ENCODE measurements around the gene DDIT3. TPM values are rescaled to one million over a fixed set of nuclear protein-coding genes. Genes with fewer than 3 reads are reported as not detected.

Gene DDIT3
- total and polyA plus RNA-seq, 2 of the 4 experiments (the other 2 are of a cell fraction), result 19.4 to 54.4 TPM

- intact Hi-C loops (cut with micrococcal nuclease), result no loop called here
- H3K27ac ChIP-seq (ENCODE audit: insufficient read depth, low read length), result no peak overlapping the region
These were observed 52.4 kb downstream of the DDIT3 start for GRCh38 chr12:57467915-57468314.

More at GRCh38 chr12:57467915-57468314, 52.4 kb downstream of the DDIT3 start:
- BruUV-seq (replicated peaks), result no TSS peak
- WGBS, 2 experiments (ENCODE audit: extremely low coverage in 2 of 2, insufficient read length in 1 of 2), result 100% methylated on average over 2 of the region's 11 CpGs; no CpG with 5 or more reads in 1 of the 2 experiments
- no peak overlapping the region for H2BK120ac ChIP-seq (ENCODE audit: low read depth, low read length)
- H3K14ac ChIP-seq (replicated peaks; ENCODE audit: low read depth, low read length), result no peak overlapping the region
- H3K9ac ChIP-seq (ENCODE audit: low read depth, low read length), result no peak overlapping the region
- no peak overlapping the region for H3K23ac ChIP-seq (ENCODE audit: low read depth, low read length)
- no peak overlapping the region for H4K91ac ChIP-seq (ENCODE audit: insufficient read depth, low read depth, low read length)
- H4K5ac ChIP-seq (ENCODE audit: low read depth, low read length), result no peak overlapping the region
- H2AK5ac ChIP-seq (ENCODE audit: low read depth, low read length), result no peak overlapping the region
- no peak overlapping the region for H3K18ac ChIP-seq (ENCODE audit: low read depth, low read length)
- H3K4me2 ChIP-seq (ENCODE audit: low read depth, low read length), result no peak overlapping the region
- H3K56ac ChIP-seq (ENCODE audit: extremely low read depth, insufficient read depth, low read length), result no peak overlapping the region
- H2AFZ ChIP-seq (replicated peaks; ENCODE audit: low read length, poor library complexity), result no peak overlapping the region
- H4K8ac ChIP-seq (ENCODE audit: low read depth in 2 of 2, low read length in 2 of 2), result no peak overlapping the region
- ChIA-PET CTCF (interaction anchor here (1.0 kb wide), 1 partner anchor 9 kb away, joined by 4 read pairs; the partner anchor contains the start of gene GLI1), POLR2A (ENCODE audit: unreplicated experiment) (no interaction called here)
- H3K4me3 ChIP-seq (ENCODE audit: insufficient read depth, low read depth, low read length), result no peak overlapping the region
- no peak overlapping the region for H2BK5ac ChIP-seq (ENCODE audit: low read depth, low read length, poor library complexity, severe bottlenecking)
- in situ Hi-C loops (cut with MboI; ENCODE audit: low sequenced_read_pairs) (no loop called here), dilution Hi-C loops (cut with HindIII; ENCODE audit: low sequenced_read_pairs, unreplicated experiment) (no loop called here)
- H3K4me1 ChIP-seq (ENCODE audit: control insufficient read depth, insufficient read depth, low read length), result no peaks in the 10 kb centered on the region
- peaks cover 6% of the 10 kb centered on the region; the same call in 1 of the 2 replicates for H3K9me1 ChIP-seq (ENCODE audit: insufficient read depth, low read length)
- H4K20me1 ChIP-seq (ENCODE audit: insufficient read depth, low read length), result no peaks in the 10 kb centered on the region
- no peak overlapping the region for H2AK9ac ChIP-seq (replicated peaks; ENCODE audit: low read depth, low read length, poor library complexity)
- H3K4ac ChIP-seq (ENCODE audit: low read depth, low read length), result no peak overlapping the region
- no peak overlapping the region for H2BK15ac ChIP-seq (ENCODE audit: low read depth, low read length)
- H2BK20ac ChIP-seq (ENCODE audit: low read depth, low read length), result no peak overlapping the region
- no peaks in the 10 kb centered on the region for H3K36me3 ChIP-seq (ENCODE audit: control insufficient read depth, insufficient read depth, low read length)
- no peaks in the 10 kb centered on the region for H3K79me1 ChIP-seq (ENCODE audit: low read depth in 1 of 2, low read length in 2 of 2)
- ATAC-seq (ENCODE audit: low read depth) (no peak), DNase-seq (no peak)
- peaks cover 19% of the 10 kb centered on the region for H3K27me3 ChIP-seq (ENCODE audit: control insufficient read depth, insufficient read depth, low read length)
- TF ChIP-seq RFX5 (IDR thresholded peaks at IDR 0.05; ENCODE audit: low read depth, low read length) (no peak), USF2 (IDR thresholded peaks at IDR 0.05; ENCODE audit: low read depth, low read length) (no peak), BHLHE40 (IDR thresholded peaks at IDR 0.05; ENCODE audit: low read depth, low read length) (no peak), RAD21 (IDR thresholded peaks at IDR 0.05; ENCODE audit: low read length) (no peak), MAZ (IDR thresholded peaks at IDR 0.05; ENCODE audit: borderline replicate concordance, low read depth, low read length) (no peak), RCOR1 (IDR thresholded peaks at IDR 0.05; ENCODE audit: insufficient replicate concordance, low read length) (no peak), NFE2L2 (IDR thresholded peaks at IDR 0.05; ENCODE audit: low read depth, low read length) (no peak), CEBPB (IDR thresholded peaks at IDR 0.05; ENCODE audit: low read depth, low read length) (no peak), MXI1 (IDR thresholded peaks at IDR 0.05; ENCODE audit: borderline replicate concordance, low read depth, low read length) (no peak), MAFK (IDR thresholded peaks at IDR 0.05; ENCODE audit: low read depth, low read length) (no peak), FOS (IDR thresholded peaks at IDR 0.05; ENCODE audit: low read depth, low read length) (no peak), SMC3 (IDR thresholded peaks at IDR 0.05; ENCODE audit: low read depth, low read length) (no peak), POLR2A (IDR thresholded peaks at IDR 0.05; ENCODE audit: low read depth, low read length) (no peak)
- TF ChIP-seq, protein P1, sequence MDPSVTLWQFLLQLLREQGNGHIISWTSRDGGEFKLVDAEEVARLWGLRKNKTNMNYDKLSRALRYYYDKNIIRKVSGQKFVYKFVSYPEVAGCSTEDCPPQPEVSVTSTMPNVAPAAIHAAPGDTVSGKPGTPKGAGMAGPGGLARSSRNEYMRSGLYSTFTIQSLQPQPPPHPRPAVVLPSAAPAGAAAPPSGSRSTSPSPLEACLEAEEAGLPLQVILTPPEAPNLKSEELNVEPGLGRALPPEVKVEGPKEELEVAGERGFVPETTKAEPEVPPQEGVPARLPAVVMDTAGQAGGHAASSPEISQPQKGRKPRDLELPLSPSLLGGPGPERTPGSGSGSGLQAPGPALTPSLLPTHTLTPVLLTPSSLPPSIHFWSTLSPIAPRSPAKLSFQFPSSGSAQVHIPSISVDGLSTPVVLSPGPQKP (IDR thresholded peaks at IDR 0.05; ENCODE audit: borderline replicate concordance, low read depth, low read length), result no peak
- TF ChIP-seq, protein P2, sequence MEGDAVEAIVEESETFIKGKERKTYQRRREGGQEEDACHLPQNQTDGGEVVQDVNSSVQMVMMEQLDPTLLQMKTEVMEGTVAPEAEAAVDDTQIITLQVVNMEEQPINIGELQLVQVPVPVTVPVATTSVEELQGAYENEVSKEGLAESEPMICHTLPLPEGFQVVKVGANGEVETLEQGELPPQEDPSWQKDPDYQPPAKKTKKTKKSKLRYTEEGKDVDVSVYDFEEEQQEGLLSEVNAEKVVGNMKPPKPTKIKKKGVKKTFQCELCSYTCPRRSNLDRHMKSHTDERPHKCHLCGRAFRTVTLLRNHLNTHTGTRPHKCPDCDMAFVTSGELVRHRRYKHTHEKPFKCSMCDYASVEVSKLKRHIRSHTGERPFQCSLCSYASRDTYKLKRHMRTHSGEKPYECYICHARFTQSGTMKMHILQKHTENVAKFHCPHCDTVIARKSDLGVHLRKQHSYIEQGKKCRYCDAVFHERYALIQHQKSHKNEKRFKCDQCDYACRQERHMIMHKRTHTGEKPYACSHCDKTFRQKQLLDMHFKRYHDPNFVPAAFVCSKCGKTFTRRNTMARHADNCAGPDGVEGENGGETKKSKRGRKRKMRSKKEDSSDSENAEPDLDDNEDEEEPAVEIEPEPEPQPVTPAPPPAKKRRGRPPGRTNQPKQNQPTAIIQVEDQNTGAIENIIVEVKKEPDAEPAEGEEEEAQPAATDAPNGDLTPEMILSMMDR (conservative IDR thresholded peaks at IDR 0.05; ENCODE audit: low read depth, low read length), result no peak
- no peaks in the 10 kb centered on the region; the same call in 1 of the 2 replicates for H3K9me3 ChIP-seq (ENCODE audit: control insufficient read depth, insufficient read depth, low read length)

Measured in IMR-90 (cell line).